Activated T-helper 9 cell treated with anti-CD3 and anti-CD28 coated beads, Interleukin-2, amount 50 U/mL, for 16 hours (primary cell): Measurements from ENCODE around the gene RPS27L.
A peak's percentile ranks its signal among the peaks of the same experiment; 100 is the strongest.

Experiments
- DNase-seq: peaks from one replicate; pipeline ENCODE4 v3.0.0-alpha.2; 2020; ENCODE audit warnings: low read depth

RPS27L gene

DNA sequence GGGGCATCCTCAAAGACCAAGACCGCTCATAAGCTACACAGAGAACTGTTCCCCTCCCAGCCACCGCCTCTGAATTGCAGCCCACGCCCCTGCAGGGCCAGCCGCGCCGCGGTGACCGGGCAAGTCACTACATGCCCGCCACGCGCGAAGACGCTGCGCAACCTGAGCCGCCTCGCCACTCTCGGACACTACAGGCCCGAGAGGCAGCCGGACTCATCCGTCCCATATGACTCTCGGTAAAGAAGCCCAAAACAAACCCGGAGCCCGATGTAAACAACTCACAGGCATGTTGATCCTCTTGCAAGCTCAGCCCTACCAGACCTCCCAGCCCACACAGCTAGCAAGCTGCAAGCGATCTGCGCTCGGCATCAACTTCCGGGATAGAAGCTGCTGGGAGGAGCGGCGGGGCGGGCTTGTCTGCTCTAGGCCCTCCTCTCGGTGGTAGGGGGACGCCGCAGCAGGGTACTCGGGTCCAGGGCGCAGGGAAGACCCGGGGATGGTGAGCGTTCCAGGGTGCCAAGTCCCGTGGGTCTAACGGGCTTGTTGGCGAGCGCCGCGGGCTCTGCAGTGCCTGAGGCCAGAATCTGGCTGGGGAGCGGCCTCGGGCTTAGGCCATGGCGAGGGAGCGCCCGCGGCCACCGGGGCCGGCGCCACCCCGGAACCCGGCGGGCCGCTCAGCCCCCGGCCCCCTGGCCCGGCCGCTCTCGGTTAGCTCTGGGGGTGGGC lies at the start of gene RPS27L:
RPS27L (minus strand) TSS at position 360 of the 726 bp plus-strand sequence; CDS start at position 288, 72 bp downstream.
- peak; percentile 82 for DNase-seq

DNA sequence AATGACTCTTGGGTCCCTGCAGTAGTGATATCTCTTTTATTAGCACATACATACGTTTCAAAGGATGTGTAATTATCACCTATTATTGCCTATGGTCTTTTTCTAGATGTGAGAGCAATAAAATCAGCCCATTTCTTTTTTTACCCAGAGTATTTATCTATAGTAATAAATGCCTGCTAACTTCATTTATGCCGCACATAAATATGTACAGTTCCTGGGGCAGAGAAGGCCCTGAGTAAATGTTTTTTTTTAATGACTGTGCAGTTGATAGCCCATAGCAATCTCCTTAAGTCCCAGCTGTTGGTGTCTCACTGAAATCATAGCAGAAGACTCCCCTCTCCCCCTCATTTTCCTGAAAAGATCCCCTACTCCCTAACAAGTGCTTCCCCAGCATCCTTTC lies 48.8 kb upstream of the RPS27L start:
- no peak for DNase-seq

DNA sequence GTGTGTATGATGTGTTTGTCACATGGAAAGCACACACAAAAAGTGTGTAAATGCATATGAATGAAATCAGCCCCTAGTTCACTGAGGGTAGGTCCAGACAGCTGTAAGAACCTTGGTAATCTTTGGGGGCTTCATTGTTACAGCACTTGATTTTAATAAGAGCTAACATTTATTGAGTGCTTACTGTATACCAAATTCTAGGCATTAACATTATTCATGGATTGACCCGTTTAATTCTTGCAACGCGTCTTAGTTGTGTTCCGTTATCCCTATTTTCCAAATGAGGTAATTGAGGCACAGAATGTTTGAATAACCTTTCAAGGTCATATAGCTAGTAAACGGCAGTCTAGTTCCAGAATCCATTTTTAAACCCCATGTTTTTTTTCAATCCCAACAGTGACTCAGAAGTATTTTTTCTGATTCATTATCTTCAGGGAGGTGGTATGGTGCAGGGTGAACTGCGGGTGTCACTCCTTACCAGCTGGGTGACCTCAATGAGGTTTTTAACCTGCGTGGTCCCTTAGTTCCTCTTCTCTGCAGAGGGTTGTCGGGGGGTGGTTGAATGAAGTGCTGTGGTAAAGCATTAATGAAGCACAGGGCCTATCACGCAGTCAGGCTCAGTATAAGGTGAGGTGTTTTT lies 46.3 kb upstream of the RPS27L start:
- DNase-seq: no peak

- no peak for DNase-seq
Measured at GRCh38 chr15:63202861-63203260, 45.6 kb upstream of the RPS27L start.

GRCh38 chr15:63200464-63201249 lies 43.4 kb upstream of the RPS27L start:
- no peak for DNase-seq

DNA sequence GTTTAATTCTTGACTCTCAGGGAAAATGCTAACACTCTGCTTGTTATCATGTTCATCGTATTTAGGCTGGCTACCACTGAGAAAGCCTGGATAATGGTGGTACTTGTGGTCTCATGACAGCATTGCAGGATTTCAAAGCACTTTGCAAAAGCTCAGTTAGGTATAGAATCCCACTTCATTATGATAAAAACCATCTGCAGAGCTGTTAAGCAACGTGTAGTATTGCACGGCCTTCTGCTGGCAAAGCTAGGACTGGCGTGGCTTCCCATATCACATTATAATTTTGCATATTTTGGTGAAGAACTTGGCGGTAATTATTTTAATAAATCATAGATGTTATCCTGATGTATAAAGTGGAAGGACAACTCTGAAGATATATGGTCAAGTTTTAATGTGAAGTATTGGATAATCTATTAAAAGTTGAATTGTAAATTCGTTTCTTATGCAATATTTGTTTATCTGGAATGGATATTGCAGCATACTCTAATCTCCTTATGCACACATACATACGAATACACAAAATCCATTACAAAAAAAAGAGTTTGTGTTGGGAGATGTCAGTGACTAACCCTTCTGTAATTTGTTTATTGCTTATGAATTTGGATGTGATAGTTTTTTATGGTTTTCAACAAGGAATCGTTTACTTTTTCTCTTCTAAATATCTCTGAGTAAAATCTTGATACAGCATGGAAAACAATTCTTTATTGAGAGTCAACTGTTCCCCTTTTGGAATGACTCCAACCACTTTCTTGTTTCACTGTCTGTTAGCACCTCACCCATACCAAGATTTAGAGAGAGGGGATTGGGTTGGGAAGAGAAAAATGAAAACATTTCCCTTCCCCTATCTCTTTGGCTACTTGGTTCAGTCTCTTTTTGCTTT lies 41.3 kb upstream of the RPS27L start:
- DNase-seq: no peak

GRCh38 chr15:63197626-63198025 lies 40.3 kb upstream of the RPS27L start:
- no peak for DNase-seq

DNA sequence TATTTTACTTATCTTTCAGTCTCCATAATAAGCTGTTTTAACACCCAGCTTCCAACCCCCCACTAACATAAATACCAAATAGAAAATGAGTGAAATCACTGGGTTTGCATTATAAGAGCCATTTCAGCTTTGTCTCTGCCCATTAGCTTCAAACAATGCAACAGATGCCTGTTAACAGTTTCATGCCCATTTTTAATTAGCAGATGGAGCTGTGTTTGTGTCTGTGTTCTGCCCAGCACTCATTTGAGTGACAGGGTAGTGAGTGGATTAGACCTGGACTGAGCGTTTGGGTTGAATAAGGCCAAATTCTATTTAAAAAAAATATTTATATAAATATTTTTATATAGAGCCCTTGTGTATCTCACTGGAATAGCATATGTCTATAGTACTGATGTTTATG lies 39.6 kb upstream of the RPS27L start:
- DNase-seq: no peak

DNA sequence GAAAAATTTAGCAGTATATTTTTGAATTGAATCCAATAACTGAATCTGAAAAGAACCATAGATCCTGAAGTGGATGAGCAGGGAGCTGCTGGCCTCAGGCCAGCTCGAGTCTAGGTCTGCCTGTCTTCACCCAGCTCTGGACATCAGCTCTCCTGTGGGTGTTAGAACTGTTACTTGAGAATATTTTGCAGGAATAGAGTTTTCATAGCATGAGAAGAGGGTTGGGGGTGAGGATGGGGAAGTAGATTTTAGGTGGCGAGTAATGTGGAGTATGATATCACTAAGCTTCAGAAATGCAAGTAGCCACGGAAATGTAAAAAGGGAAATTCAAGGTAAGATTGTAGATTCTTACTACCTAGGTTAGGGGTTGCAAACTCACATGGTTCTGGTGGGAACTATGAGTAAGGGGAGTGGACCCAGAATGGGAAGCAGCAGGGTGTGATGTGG lies 38.3 kb upstream of the RPS27L start:
- DNase-seq: no peak

- DNase-seq: no peak
Measured at GRCh38 chr15:63194880-63195568, 37.7 kb upstream of the RPS27L start.

DNA sequence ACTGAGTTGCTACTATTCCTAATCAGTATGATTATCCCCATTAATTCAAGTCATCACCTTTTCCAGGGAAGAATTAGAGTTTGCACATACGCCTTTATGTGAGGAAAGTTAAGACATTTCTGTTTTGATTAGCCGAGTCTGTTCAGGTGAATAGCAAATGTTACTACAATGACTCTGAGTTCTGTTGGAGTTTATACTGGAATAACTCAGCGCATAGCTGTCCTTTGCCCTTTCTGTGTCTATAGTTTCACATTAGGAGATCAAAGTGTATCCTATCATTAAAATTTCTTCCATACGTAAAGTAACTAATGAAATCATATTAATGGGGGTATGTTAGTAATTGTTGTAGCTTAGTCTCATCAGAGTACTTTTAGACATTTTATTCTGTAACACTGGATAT lies 37.0 kb upstream of the RPS27L start:
- no peak for DNase-seq

DNA sequence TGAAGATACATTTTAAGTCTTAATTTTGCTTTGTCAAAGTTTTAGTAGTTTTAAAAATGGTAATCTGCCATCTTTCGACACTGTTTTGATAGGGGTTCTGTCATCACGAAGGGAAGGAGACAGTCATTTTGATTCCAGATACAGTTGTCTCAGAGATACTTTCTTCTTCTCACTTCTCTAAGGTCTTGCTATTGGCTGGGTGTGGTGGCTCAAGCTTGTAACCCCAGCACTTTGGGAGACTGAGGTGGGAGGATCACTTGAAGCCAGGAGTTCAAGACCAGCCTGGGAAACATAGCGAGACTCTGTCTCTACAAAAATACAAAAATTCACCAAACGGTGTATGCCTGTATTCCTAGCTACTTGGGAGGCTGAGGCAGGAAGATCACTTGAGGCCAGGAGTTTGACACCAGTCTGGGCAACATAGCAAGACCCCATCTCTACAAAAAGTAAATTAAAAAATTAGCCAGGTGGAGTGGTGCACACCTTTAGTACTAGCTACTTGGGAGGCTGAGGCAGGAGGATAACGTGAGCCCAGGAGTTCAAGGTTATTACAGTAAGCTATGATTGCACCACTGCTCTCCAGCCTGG lies 35.4 kb upstream of the RPS27L start:
- DNase-seq: no peak

DNA sequence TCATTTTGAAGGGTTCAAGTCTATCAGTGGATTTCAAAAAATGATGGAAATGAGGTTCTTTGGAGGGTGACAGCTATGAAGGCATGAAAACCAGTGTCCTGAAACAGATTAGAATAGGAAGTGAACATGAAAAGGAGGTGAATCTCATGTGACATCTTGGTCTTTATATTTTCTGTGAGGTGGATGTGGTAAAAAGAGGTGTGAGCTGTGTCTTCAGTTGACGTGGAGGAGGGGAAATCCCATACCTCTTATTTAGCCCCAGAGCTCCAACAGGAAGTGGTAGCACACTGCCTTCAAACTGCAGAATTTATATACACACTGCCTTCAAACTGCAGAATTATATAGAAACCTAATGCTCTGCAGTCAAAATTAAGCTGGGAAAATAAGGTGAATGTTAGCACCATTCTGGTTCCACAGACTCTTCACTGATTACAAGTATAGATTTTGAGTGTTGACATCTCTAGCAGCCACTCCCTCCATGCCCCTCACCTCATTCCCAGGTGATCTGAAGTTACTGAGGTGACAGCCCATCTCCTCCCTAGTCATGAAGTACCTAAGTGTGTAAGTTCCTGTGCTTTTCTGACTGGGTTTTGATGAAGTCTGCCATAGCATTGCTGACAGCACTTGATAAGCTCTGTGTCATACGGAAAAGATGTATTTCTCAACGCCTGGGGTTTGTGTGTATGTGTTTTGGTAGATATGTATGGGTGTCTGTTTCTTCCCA lies 34.8 kb upstream of the RPS27L start:
- no peak for DNase-seq

DNA sequence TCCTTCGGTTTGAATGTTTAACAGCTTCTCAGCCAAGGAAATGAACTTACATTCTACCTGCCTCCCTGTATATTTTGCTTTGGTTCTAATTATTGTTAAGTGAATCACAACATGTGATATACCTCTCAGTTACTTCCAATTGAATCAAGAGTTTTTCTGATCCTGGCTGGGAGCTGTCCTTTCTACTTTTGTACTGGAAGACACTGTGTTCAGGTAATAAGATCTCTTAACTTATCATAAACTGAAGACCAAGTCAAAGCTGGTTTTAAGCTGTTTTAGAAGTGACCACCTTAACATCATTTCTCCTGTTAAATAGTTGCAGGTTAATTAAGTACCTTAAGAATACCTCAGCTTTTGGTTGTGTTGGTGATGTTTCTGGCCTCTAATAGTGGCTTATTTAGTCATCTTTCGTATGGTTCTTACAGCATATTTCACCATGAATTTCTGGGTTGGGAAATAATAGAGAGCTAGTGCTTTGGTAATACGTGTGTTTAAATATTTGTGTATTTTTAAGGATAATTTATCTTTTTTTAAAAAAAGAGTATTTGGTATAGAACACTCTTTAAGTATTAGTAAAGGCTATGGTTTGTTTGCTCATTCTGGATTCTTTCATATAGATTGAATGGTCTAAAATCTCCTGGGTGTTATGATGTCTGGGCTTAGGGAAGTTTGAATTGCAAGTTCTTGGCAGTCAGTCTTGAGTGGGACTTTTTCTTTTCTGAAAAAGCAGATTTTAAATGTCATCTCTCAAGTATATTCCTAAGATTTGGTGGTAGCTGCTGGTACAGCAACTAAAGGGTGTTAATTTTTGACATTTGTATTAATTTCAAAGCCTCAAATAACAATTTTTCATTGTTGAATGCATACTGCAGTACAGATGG lies 33.7 kb upstream of the RPS27L start:
- no peak for DNase-seq

DNA sequence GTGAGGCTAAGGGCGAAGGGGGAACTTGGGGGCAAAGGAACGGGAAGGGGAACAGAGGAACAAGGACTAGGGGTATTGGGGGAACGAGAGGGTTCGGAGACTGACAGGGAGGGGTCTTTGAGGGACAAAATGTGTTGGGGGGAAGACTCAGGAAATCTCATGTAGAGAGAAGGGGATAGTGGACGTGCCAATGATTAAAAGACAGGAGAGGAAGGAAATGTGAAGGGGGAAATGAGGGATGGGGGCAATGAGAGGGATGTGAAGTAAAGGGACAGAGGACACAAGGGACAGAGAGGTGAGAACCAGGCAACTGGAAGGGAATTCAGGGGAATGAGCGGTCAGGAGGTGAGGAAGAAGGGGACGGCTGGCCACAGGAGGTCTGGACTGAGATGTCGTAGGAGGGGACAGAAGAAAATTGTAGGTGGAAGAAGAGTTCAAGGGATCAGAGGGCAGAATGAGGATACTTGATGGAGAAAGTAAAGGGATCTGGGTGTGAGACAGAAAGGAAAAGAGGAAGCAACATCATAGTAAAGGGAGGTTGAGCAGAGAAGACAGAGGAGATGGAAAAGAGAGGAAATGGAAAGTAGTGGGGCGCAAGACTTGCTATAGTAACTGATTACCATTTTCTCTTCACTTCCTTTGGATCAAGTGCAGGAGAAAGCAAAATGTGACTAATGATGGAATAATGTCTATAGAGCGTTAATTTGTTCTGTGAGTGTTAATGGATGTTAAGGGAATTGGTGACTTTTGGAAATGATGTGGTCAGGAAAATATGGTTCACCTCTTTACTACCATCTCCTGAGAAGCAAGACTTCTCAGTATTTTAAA lies 32.9 kb upstream of the RPS27L start:
- no peak for DNase-seq

GRCh38 chr15:63188926-63189871 lies 31.9 kb upstream of the RPS27L start, which contains the start of gene RAB8B:
Gene RAB8B (plus strand): TSS chr15:63189606. CDS start chr15:63189625, 19 bp downstream.
- DNase-seq: peak; percentile 98
